ENCODE data around the gene LDLRAD1.

DNA sequence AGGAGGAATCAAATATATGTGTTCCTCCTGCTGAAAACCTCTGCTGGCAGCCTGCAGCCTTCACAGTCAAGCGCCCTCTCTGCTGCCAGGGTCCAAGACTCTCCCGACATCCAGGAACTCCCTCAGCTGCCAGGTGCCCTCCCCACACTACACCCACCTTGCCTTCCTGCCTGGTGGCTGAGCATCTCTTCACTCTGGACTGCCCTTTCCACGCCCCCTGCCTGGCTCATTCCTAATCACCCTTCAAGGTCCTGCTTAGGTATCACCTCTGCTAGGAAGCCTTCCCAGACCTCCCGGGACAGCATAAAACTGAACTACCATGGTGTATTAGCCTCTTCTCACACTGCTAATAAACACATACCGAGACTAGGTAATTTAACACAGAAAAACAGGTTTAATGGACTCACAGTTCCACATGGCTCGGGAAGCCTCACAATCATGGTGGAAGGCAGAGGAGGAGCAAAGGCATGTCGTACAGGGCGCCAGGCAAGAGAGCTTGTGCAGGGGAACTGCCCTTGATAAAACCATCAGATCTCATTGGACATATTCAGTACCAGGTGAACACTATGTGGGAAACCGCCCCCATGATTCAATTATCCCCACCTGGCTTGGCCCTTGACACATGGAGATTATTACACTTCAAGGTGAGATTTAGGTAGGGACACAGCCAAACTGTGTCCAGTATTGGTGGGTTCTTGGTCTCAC, 15.3 kb downstream of the LDLRAD1 start:
- TF ChIP-seq, protein P1, sequence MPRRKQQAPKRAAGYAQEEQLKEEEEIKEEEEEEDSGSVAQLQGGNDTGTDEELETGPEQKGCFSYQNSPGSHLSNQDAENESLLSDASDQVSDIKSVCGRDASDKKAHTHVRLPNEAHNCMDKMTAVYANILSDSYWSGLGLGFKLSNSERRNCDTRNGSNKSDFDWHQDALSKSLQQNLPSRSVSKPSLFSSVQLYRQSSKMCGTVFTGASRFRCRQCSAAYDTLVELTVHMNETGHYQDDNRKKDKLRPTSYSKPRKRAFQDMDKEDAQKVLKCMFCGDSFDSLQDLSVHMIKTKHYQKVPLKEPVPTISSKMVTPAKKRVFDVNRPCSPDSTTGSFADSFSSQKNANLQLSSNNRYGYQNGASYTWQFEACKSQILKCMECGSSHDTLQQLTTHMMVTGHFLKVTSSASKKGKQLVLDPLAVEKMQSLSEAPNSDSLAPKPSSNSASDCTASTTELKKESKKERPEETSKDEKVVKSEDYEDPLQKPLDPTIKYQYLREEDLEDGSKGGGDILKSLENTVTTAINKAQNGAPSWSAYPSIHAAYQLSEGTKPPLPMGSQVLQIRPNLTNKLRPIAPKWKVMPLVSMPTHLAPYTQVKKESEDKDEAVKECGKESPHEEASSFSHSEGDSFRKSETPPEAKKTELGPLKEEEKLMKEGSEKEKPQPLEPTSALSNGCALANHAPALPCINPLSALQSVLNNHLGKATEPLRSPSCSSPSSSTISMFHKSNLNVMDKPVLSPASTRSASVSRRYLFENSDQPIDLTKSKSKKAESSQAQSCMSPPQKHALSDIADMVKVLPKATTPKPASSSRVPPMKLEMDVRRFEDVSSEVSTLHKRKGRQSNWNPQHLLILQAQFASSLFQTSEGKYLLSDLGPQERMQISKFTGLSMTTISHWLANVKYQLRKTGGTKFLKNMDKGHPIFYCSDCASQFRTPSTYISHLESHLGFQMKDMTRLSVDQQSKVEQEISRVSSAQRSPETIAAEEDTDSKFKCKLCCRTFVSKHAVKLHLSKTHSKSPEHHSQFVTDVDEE (CRISPR knock-in tag; IDR thresholded peaks at IDR 0.05) = no peak
- TF ChIP-seq TCF4 (CRISPR knock-in tag; IDR thresholded peaks at IDR 0.05; ENCODE audit: borderline replicate concordance) (no peak), ZC3H10 (CRISPR knock-in tag; IDR thresholded peaks at IDR 0.05) (no peak), OSR1 (CRISPR knock-in tag; IDR thresholded peaks at IDR 0.05) (no peak), TOX (CRISPR knock-in tag; IDR thresholded peaks at IDR 0.05; ENCODE audit: borderline replicate concordance) (no peak), RARB (CRISPR knock-in tag; IDR thresholded peaks at IDR 0.05) (no peak), BACH2 (CRISPR knock-in tag; IDR thresholded peaks at IDR 0.05; ENCODE audit: borderline replicate concordance) (no peak), ZFP30 (CRISPR knock-in tag; IDR thresholded peaks at IDR 0.05) (no peak), ARNTL (CRISPR knock-in tag; IDR thresholded peaks at IDR 0.05; ENCODE audit: borderline replicate concordance, low read depth) (no peak), CSDC2 (CRISPR knock-in tag; IDR thresholded peaks at IDR 0.05) (no peak), ZFP3 (CRISPR knock-in tag; IDR thresholded peaks at IDR 0.05) (no peak)
- TF ChIP-seq, protein P2, sequence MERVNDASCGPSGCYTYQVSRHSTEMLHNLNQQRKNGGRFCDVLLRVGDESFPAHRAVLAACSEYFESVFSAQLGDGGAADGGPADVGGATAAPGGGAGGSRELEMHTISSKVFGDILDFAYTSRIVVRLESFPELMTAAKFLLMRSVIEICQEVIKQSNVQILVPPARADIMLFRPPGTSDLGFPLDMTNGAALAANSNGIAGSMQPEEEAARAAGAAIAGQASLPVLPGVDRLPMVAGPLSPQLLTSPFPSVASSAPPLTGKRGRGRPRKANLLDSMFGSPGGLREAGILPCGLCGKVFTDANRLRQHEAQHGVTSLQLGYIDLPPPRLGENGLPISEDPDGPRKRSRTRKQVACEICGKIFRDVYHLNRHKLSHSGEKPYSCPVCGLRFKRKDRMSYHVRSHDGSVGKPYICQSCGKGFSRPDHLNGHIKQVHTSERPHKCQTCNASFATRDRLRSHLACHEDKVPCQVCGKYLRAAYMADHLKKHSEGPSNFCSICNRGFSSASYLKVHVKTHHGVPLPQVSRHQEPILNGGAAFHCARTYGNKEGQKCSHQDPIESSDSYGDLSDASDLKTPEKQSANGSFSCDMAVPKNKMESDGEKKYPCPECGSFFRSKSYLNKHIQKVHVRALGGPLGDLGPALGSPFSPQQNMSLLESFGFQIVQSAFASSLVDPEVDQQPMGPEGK (CRISPR knock-in tag; IDR thresholded peaks at IDR 0.05; ENCODE audit: borderline replicate concordance) = no peak
